ENCODE measurements around the gene PUM1. TPM values are rescaled to one million over a fixed set of nuclear protein-coding genes. Genes with fewer than 3 reads are reported as not detected.
"Not testable (repeated sequence)": the region's sequence is repeated elsewhere in the genome, so short reads cannot be mapped to it uniquely, and the experiment has no call there.

PUM1 gene
- polyA plus RNA-seq, 1 experiment = 71.3 TPM

DNA sequence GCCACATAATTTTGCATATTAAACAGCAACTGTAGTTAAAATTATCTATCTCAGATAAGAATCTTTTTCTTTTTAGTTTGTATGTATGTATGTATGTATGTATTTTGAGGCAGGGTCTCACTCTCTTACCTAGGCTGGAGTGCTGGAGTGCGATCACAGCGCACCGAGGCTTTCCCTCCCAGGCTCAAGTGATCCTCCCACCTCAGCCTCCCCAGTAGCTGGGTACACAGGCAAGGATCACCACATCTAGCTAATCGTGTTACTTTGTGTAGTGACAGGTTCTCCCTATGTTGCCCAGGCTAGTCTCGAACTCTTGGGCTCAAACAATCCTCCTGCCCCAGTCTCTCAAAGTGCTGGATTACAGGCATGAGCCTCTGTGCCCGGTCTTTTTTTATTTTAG lies 30.5 kb upstream of the PUM1 start:
- no peak for DNase-seq (ENCODE audit: low read depth, low spot score)
- TF ChIP-seq, protein P1, sequence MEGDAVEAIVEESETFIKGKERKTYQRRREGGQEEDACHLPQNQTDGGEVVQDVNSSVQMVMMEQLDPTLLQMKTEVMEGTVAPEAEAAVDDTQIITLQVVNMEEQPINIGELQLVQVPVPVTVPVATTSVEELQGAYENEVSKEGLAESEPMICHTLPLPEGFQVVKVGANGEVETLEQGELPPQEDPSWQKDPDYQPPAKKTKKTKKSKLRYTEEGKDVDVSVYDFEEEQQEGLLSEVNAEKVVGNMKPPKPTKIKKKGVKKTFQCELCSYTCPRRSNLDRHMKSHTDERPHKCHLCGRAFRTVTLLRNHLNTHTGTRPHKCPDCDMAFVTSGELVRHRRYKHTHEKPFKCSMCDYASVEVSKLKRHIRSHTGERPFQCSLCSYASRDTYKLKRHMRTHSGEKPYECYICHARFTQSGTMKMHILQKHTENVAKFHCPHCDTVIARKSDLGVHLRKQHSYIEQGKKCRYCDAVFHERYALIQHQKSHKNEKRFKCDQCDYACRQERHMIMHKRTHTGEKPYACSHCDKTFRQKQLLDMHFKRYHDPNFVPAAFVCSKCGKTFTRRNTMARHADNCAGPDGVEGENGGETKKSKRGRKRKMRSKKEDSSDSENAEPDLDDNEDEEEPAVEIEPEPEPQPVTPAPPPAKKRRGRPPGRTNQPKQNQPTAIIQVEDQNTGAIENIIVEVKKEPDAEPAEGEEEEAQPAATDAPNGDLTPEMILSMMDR (IDR thresholded peaks at IDR 0.05; ENCODE audit: low read depth, low read length) = no peak
- Histone ChIP-seq H3K27ac (ENCODE audit: low read depth, low read length) (no peak overlapping the region), H3K27me3 (ENCODE audit: control insufficient read depth, insufficient read depth, low read length) (no peaks in the 10 kb centered on the region), H3K4me3 (ENCODE audit: low read depth, low read length) (no peak overlapping the region), H3K9me3 (ENCODE audit: control insufficient read depth, insufficient read depth, low read length) (no peaks in the 10 kb centered on the region)
- CTCF ChIA-PET = no interaction called here
- POLR2A ChIA-PET = interaction anchor here (0.7 kb wide), 1 partner anchor 71 kb away, joined by 3 read pairs; no protein-coding TSS in a partner anchor

DNA sequence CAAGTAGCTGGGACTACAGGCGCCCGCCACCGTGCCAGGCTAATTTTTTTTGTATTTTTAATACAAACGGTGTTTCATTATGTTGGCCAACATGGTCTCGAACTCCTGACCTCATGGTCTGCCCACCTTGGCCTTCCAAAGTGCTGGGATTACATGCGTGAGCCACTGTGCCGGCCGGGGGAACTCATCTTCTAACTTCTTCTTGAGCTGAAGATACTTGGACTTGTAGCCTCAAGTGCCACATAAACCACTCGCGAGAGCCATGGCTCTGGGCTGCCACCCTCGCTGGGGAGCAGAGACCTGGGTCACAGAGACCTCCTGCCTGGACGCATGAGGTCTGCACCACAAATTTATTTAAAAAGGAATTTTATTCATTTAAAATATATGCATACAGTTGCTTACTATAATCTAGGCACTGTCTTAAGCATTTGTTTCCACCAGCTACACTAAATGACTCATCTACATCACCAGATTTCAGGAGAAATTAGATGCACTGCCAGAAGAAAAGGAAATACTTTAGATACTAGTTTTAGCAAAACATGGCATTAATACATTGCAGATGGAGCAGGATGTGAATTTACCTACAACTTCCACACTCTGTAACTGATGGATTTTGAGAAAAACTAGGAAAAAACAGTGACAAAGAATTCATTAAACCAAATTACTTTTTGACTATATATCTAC lies 29.9 kb upstream of the PUM1 start:
- Histone ChIP-seq H3K9me3 (ENCODE audit: control insufficient read depth, insufficient read depth, low read length) (no peaks in the 10 kb centered on the region), H3K27ac (ENCODE audit: low read depth, low read length) (peak overlapping the region; percentile 68), H3K27me3 (ENCODE audit: control insufficient read depth, insufficient read depth, low read length) (no peaks in the 10 kb centered on the region), H3K4me3 (ENCODE audit: low read depth, low read length) (no peak overlapping the region)
- TF ChIP-seq, protein P1 (IDR thresholded peaks at IDR 0.05; ENCODE audit: low read depth, low read length) = no peak
- peak; percentile 26 for DNase-seq (ENCODE audit: low read depth, low spot score)
- POLR2A ChIA-PET = no interaction called here
- CTCF ChIA-PET = no interaction called here

DNA sequence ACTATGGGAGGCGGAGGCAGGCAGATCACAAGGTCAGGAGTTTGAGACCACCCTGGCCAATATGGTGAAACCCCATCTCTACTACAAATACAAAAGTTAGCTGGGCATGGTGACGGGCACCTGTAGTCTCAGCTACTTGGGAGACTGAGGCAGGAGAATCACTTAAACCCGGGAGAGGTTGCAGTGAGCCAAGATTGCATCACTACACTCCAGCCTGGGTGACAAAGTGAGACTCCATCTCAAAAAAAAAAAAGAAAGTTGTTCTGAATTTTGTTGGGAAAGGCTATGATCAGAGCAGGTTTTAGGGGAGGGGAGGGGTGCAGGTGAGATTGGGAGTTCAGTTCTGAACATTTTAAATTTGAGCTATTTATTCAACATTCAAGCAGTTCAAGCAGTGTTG lies 22.6 kb upstream of the PUM1 start:
- H3K27ac ChIP-seq (ENCODE audit: low read depth, low read length); DNase-seq (ENCODE audit: low read depth, low spot score); CTCF ChIA-PET; H3K9me3 ChIP-seq (ENCODE audit: control insufficient read depth, insufficient read depth, low read length); H3K27me3 ChIP-seq (ENCODE audit: control insufficient read depth, insufficient read depth, low read length); POLR2A ChIA-PET; H3K4me3 ChIP-seq (ENCODE audit: low read depth, low read length): not testable (repeated sequence)

DNA sequence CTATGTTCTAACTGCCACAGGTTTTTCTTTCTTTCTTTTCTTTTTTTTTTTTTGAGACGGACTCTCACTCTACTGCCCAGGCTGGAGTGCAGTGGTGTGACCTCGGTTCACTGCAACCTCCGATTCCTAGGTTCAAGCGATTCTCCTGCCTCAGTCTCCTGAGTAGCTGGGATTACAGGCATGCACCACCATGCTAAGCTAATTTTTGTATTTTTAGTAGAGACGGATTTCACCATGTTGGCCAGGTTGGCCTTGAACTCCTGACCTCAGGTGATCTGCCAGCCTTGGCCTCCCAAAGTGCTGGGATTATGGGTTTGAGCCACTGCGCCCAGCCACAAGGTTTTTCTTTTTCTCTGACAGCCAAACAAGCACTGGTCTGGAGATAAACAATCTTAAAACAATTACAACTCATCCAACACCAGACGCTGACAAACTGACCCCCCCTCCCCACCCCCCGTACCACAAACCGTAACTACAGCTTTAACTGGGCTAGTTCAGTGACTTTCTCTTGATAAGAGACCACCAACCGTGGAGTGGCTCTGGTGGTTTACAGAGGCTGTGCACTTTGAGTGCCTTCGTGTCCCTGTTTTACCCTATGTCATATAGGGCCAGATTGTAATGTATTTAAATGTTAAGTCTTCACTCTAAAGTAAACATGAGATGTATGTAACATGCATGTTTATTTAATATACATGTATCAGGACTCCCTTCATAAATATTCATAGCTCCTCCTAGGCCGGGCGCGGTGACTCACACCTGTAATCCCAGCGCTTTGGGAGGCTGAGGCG lies 19.5 kb upstream of the PUM1 start:
- TF ChIP-seq, protein P1 (IDR thresholded peaks at IDR 0.05; ENCODE audit: low read depth, low read length) = no peak
- no peaks in the 10 kb centered on the region for H3K27me3 ChIP-seq (ENCODE audit: control insufficient read depth, insufficient read depth, low read length)
- no peak overlapping the region for H3K27ac ChIP-seq (ENCODE audit: low read depth, low read length)
- POLR2A ChIA-PET = interaction anchor here (0.6 kb wide), 2 partner anchors 16 to 27 kb away, joined by 5 to 6 read pairs; no protein-coding TSS in a partner anchor
- DNase-seq (ENCODE audit: low read depth, low spot score) = no peak
- H3K9me3 ChIP-seq (ENCODE audit: control insufficient read depth, insufficient read depth, low read length) = no peaks in the 10 kb centered on the region
- no peak overlapping the region for H3K4me3 ChIP-seq (ENCODE audit: low read depth, low read length)
- CTCF ChIA-PET = no interaction called here

DNA sequence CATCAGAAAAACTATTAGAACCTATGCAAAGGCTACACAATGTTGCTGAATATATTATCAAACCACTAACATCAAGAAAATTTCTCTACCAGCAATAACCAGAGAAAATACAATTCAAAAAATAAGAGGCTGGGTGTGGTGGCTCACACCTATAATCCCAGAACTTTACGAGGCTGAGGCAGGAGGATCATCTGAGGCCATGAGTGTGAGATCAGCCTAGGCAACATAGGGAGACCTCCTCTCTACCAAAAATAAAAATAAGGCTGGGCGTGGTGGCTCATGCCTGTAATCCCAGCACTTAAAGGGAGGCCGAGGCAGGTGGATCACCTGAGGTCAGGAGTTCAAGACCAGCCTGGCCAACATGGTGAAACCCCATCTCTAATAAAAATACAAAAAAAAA lies 16.9 kb upstream of the PUM1 start:
- no peaks in the 10 kb centered on the region for H3K27me3 ChIP-seq (ENCODE audit: control insufficient read depth, insufficient read depth, low read length)
- ChIA-PET POLR2A (no interaction called here), CTCF (no interaction called here)
- DNase-seq (ENCODE audit: low read depth, low spot score) = no peak
- H3K4me3 ChIP-seq (ENCODE audit: low read depth, low read length) = no peak overlapping the region
- H3K9me3 ChIP-seq (ENCODE audit: control insufficient read depth, insufficient read depth, low read length) = no peaks in the 10 kb centered on the region
- TF ChIP-seq, protein P1 (IDR thresholded peaks at IDR 0.05; ENCODE audit: low read depth, low read length) = no peak
- no peak overlapping the region for H3K27ac ChIP-seq (ENCODE audit: low read depth, low read length)

Measured in AG04450 (cell line).